ENCODE results near the gene ACACB.

Gene ACACB

GRCh38 chr12:109252799-109253198 is 136.4 kb downstream of the ACACB start:
- no peak for DNase-seq (ENCODE audit: insufficient read length, low spot score)
- FAIRE-seq, result no peak

GRCh38 chr12:109253913-109254544 is 137.6 kb downstream of the ACACB start:
- DNase-seq (ENCODE audit: insufficient read length, low spot score), result no peak
- no peak for TF ChIP-seq PAX5 (IDR thresholded peaks at IDR 0.05; ENCODE audit: insufficient read depth, low read length, severe bottlenecking)
- no peak for TF ChIP-seq POLR2AphosphoS5 (IDR thresholded peaks at IDR 0.05; ENCODE audit: low read depth, low read length)
- TF ChIP-seq POU2F2 (IDR thresholded peaks at IDR 0.05; ENCODE audit: low read depth, low read length), result no peak
- TF ChIP-seq TAF1 (IDR thresholded peaks at IDR 0.05; ENCODE audit: low read depth, low read length), result no peak
- TF ChIP-seq POLR2A (IDR thresholded peaks at IDR 0.05; ENCODE audit: low read depth, low read length), result no peak
- no peak for TF ChIP-seq SPI1 (IDR thresholded peaks at IDR 0.05; ENCODE audit: low read depth, low read length)
- FAIRE-seq, result no peak

More at GRCh38 chr12:109252799-109253198, 136.4 kb downstream of the ACACB start:
- TF ChIP-seq POLR2AphosphoS5 (IDR thresholded peaks at IDR 0.05; ENCODE audit: low read depth, low read length) (no peak), SPI1 (IDR thresholded peaks at IDR 0.05; ENCODE audit: low read depth, low read length) (no peak), POU2F2 (IDR thresholded peaks at IDR 0.05; ENCODE audit: low read depth, low read length) (no peak), PAX5 (IDR thresholded peaks at IDR 0.05; ENCODE audit: insufficient read depth, low read length, severe bottlenecking) (no peak), POLR2A (IDR thresholded peaks at IDR 0.05; ENCODE audit: low read depth, low read length) (no peak), TAF1 (IDR thresholded peaks at IDR 0.05; ENCODE audit: low read depth, low read length) (no peak)

- no peak for TF ChIP-seq TAF1 (IDR thresholded peaks at IDR 0.05; ENCODE audit: low read depth, low read length)
- TF ChIP-seq SPI1 (IDR thresholded peaks at IDR 0.05; ENCODE audit: low read depth, low read length), result no peak
- TF ChIP-seq PAX5 (IDR thresholded peaks at IDR 0.05; ENCODE audit: insufficient read depth, low read length, severe bottlenecking), result no peak
- no peak for TF ChIP-seq POLR2A (IDR thresholded peaks at IDR 0.05; ENCODE audit: low read depth, low read length)
- TF ChIP-seq POLR2AphosphoS5 (IDR thresholded peaks at IDR 0.05; ENCODE audit: low read depth, low read length), result no peak
- TF ChIP-seq POU2F2 (IDR thresholded peaks at IDR 0.05; ENCODE audit: low read depth, low read length), result no peak
- DNase-seq (ENCODE audit: insufficient read length, low spot score), result no peak
- no peak for FAIRE-seq
Measured at GRCh38 chr12:109255377-109255776, 139.0 kb downstream of the ACACB start.

- FAIRE-seq (no peak), DNase-seq (ENCODE audit: insufficient read length, low spot score) (no peak)
- TF ChIP-seq TAF1 (IDR thresholded peaks at IDR 0.05; ENCODE audit: low read depth, low read length), result no peak
- no peak for TF ChIP-seq PAX5 (IDR thresholded peaks at IDR 0.05; ENCODE audit: insufficient read depth, low read length, severe bottlenecking)
- TF ChIP-seq SPI1 (IDR thresholded peaks at IDR 0.05; ENCODE audit: low read depth, low read length), result no peak
- no peak for TF ChIP-seq POU2F2 (IDR thresholded peaks at IDR 0.05; ENCODE audit: low read depth, low read length)
- TF ChIP-seq POLR2AphosphoS5 (IDR thresholded peaks at IDR 0.05; ENCODE audit: low read depth, low read length), result no peak
- no peak for TF ChIP-seq POLR2A (IDR thresholded peaks at IDR 0.05; ENCODE audit: low read depth, low read length)
Measured at GRCh38 chr12:109256011-109256410, 139.6 kb downstream of the ACACB start.

GRCh38 chr12:109258201-109258600 is 141.8 kb downstream of the ACACB start:
- no peak for FAIRE-seq
- TF ChIP-seq PAX5 (IDR thresholded peaks at IDR 0.05; ENCODE audit: insufficient read depth, low read length, severe bottlenecking) (no peak), POLR2A (IDR thresholded peaks at IDR 0.05; ENCODE audit: low read depth, low read length) (no peak), POLR2AphosphoS5 (IDR thresholded peaks at IDR 0.05; ENCODE audit: low read depth, low read length) (no peak), TAF1 (IDR thresholded peaks at IDR 0.05; ENCODE audit: low read depth, low read length) (no peak), SPI1 (IDR thresholded peaks at IDR 0.05; ENCODE audit: low read depth, low read length) (no peak), POU2F2 (IDR thresholded peaks at IDR 0.05; ENCODE audit: low read depth, low read length) (no peak)
- DNase-seq (ENCODE audit: insufficient read length, low spot score), result no peak

GRCh38 chr12:109258607-109259544 is 142.5 kb downstream of the ACACB start:
- TF ChIP-seq POLR2AphosphoS5 (IDR thresholded peaks at IDR 0.05; ENCODE audit: low read depth, low read length) (no peak), POLR2A (IDR thresholded peaks at IDR 0.05; ENCODE audit: low read depth, low read length) (no peak), PAX5 (IDR thresholded peaks at IDR 0.05; ENCODE audit: insufficient read depth, low read length, severe bottlenecking) (no peak)
- DNase-seq (ENCODE audit: insufficient read length, low spot score) (no peak), FAIRE-seq (no peak)

- DNase-seq (ENCODE audit: insufficient read length, low spot score) (no peak), FAIRE-seq (no peak)
- TF ChIP-seq PAX5 (IDR thresholded peaks at IDR 0.05; ENCODE audit: insufficient read depth, low read length, severe bottlenecking), result no peak
- TF ChIP-seq TAF1 (IDR thresholded peaks at IDR 0.05; ENCODE audit: low read depth, low read length), result no peak
- no peak for TF ChIP-seq POLR2A (IDR thresholded peaks at IDR 0.05; ENCODE audit: low read depth, low read length)
- TF ChIP-seq POLR2AphosphoS5 (IDR thresholded peaks at IDR 0.05; ENCODE audit: low read depth, low read length), result no peak
- TF ChIP-seq SPI1 (IDR thresholded peaks at IDR 0.05; ENCODE audit: low read depth, low read length), result no peak
- no peak for TF ChIP-seq POU2F2 (IDR thresholded peaks at IDR 0.05; ENCODE audit: low read depth, low read length)
Measured at GRCh38 chr12:109259545-109259895, 143.1 kb downstream of the ACACB start.

GRCh38 chr12:109261087-109261486 is 144.7 kb downstream of the ACACB start:
- no peak for DNase-seq (ENCODE audit: insufficient read length, low spot score)
- TF ChIP-seq TAF1 (IDR thresholded peaks at IDR 0.05; ENCODE audit: low read depth, low read length), result no peak
- no peak for TF ChIP-seq POLR2A (IDR thresholded peaks at IDR 0.05; ENCODE audit: low read depth, low read length)
- no peak for TF ChIP-seq POU2F2 (IDR thresholded peaks at IDR 0.05; ENCODE audit: low read depth, low read length)
- TF ChIP-seq SPI1 (IDR thresholded peaks at IDR 0.05; ENCODE audit: low read depth, low read length), result no peak
- TF ChIP-seq POLR2AphosphoS5 (IDR thresholded peaks at IDR 0.05; ENCODE audit: low read depth, low read length), result no peak
- TF ChIP-seq PAX5 (IDR thresholded peaks at IDR 0.05; ENCODE audit: insufficient read depth, low read length, severe bottlenecking), result no peak
- FAIRE-seq, result no peak

GRCh38 chr12:109261939-109262338 is 145.6 kb downstream of the ACACB start:
- DNase-seq (ENCODE audit: insufficient read length, low spot score), result no peak
- no peak for TF ChIP-seq POLR2AphosphoS5 (IDR thresholded peaks at IDR 0.05; ENCODE audit: low read depth, low read length)
- no peak for TF ChIP-seq POLR2A (IDR thresholded peaks at IDR 0.05; ENCODE audit: low read depth, low read length)
- no peak for TF ChIP-seq TAF1 (IDR thresholded peaks at IDR 0.05; ENCODE audit: low read depth, low read length)
- TF ChIP-seq SPI1 (IDR thresholded peaks at IDR 0.05; ENCODE audit: low read depth, low read length), result no peak
- no peak for TF ChIP-seq POU2F2 (IDR thresholded peaks at IDR 0.05; ENCODE audit: low read depth, low read length)
- TF ChIP-seq PAX5 (IDR thresholded peaks at IDR 0.05; ENCODE audit: insufficient read depth, low read length, severe bottlenecking), result no peak
- FAIRE-seq, result no peak
